ENCODE measurements around the gene GATA2.

The GATA2 gene

DNA sequence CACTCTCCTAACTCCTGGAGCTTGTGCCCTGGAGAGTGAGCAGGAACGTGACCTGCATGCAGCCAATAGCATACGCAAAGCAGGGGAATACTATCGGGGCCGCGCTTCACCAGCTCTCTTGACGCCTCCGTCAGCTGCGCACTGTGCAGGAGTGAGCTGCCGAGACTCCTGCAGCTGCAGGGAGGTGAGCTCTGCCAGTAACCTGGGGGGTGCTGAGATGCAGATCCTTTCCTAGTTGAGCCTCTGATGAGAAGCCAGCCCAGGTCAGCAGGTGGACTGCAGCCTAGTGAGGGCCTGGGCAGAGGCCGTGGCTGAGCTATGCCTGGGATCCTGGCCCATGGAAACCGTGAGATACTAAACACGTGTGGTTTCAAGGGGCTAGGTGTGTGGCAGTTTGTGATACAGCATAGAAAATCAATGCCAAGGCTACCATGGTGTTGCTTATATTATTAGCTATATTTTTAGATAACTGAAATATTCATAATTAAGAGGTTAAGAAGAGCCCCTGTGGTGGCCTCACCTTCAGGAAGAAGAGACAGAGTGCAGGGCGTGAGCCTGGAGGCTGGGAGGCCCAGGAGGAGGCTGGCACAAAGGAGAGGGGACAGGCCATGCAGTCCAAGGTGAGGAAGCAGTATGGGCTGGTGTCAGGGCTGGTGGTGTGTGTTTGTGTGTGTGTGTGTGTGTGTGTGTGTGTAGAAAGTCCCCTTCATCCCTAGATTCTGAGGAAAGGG lies 20.4 kb downstream of the GATA2 start:
- no peak for DNase-seq

DNA sequence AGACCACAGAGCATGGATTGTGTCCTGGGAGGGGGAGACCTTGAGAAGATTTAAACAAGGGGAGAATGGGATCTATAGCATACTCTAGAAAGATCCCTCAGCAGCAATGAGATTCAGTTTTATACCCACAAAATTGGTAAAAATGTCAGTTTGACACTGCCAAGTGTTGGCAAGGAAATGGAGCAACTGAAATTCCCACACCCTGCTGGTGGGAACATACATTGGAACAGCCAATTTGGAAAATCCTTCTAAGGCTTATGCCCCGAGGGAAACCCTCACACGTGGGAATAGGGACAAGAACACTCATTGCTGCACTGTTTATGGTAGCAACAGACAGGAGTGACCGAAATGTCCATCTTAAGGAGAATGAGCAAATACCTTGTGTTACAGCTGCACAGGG lies 21.3 kb downstream of the GATA2 start:
- DNase-seq, result no peak

DNA sequence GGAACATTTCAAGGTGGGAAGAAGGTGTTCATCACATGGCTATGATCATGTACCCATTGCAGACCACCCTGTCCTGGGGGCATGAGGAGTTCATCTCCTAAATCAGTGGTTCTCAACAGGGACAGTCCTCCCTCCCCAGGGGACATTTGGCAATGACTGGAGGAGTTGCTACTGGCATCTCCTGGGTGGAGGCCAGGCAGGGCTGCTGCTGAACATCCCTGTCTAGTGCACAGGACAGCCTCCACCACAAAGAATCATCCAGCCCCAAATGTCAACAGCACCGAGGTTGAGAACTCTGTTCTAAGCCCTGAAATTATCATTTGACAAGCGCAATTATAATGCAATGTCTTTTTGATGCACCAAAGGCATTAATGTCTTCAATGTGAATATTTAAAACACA lies 21.9 kb downstream of the GATA2 start:
- DNase-seq, result no peak

DNA sequence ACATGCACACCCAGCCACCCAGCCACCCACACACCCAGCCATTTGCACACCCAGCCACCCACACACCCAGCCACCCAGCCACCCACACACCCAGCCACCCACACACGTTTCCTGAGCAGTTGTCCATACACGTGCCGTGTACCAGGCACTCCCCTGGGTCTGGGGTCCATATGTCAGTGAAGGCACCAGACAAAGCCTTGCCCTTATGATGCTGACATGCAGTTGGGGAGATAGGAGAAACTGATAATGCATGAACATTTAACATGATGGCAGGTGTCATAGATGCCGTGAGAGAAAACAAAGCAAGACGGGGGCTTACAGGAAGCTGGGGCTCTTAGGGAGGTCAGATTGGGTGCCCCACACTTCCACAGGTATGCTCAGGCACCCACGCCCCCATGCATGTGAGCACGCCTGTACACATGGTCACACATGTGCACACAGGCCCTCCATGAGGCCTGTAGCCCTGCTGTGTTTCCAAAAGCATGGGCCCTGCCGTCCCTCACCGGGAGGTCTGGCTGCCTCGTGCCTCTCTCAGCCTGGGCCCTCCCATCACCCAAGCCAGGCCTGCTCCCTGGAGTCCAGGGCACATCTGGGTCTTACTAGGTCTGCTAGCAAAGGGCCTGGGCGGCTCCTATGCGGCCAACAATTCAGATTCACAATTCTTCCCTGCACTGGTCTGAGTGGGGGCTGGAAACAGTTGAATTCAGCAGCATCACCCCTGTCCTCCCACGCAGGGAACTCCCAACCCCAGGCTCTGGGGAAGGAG lies 22.7 kb downstream of the GATA2 start:
- DNase-seq, result no peak

DNA sequence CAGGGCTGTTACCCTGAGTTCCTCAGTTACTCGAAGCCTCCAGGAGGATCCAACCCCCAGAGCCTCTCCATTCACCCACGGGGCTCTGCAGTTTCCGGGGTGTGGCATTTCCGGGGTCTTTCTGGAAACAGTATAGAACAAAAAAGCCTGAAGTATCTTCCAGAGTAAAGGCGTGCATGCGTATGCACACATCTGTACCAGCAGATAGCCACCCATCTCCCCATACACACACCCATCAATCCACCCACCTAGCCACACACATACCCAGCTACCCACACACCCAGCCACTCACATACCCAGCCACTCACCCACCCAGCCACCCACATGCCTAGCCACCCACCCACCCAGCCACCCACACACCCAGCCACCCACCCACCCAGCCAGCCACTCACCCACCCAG lies 23.4 kb downstream of the GATA2 start:
- no peak for DNase-seq

DNA sequence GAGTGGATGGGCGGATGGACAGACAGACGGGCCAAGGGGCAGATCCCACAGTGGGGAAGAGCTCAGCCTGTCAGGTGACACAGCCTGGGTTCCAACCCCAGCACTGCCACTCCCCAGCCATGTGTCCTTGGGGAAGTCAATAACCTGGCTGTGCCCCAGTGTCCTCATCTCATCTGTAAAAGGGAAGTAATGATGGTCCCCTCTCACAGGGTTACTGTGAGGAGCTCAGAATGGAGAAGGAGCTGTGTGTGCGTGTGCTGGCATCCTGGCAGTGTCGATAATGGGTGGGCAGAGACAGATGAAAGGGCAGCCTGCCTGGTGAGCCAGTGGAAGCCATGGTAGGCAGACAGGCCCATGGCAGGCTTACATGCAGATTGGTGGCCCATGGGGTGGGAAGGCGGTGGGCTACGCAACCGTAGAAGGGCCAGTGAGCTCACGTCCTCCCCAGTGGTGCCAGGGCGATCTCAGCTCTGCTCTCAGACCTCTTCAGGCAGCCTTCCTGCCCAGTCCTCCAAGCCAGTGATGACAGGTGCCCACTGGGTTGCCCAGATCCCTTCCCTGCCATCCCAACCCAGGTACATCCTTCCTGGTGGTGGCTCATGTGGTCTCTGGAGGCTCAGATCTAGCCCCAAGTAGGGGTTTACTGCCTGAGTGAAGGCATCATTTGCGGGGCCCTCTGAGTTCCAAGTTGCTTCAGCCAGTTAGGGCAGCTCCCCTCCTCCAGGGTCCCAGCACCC lies 24.0 kb downstream of the GATA2 start:
- DNase-seq, result no peak

DNA sequence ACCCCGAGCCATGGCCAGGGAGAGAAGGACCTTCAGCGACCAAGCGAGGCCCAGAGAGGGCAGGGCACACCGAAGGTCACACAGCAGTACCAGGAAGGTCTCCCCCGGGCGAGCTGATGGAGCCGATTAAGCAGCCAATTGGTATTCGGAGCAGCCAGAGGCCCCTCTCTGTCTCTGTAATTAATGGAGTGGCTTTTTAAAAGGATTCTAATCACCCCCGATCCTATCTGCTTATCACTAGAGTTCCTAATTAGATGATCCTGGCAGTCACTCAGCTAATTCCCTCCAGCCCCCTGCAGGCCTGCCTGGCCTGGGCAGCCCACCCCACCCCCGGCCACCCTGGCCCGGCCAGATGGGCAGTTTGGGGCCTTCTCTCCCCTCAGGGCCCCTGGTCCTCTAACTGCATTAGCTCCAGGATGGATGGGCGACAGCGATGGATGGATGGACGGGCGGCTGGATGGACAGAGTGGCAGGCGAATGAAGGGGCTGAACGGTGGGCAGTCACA lies 24.7 kb downstream of the GATA2 start:
- no peak for DNase-seq

DNA sequence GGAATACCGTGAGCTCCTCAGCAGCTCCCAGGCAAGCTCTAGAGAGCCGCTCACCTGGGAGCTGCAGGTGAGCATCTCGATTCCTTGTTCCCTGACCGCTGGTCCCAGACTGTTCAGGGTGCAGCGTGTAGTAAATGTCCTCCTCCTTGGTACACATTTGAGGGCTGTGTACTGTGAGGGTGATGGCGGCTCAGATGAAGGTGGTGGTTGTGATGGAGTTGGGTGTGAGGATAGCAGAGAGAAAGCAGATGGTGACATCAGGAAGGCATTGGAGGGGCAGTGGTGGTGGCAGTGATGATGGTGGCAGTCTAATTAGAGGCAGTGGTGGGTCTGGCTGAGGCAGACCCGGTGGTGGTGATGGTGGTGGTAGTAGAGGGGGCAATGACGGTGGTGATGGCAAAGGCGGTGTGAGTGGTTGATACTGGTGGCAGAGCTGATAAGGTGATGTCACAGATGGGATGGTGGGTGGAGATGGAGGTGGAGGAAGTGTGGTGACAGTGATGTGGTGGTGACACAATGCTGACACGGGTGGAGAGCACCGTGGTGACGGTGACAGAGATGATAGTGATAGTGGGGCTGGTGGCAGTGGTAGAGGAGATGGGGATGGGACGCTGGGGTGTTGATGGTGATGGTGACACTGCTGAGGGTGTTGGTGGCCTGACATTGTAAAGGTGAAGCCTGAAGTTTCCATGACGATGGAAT lies 26.0 kb downstream of the GATA2 start, which contains the start of gene DNAJB8:
Gene DNAJB8 (minus strand): TSS at position 51 of the 702 bp plus-strand sequence. CDS start 3,645 bp downstream, outside the sequence.
- no peak for DNase-seq

DNA sequence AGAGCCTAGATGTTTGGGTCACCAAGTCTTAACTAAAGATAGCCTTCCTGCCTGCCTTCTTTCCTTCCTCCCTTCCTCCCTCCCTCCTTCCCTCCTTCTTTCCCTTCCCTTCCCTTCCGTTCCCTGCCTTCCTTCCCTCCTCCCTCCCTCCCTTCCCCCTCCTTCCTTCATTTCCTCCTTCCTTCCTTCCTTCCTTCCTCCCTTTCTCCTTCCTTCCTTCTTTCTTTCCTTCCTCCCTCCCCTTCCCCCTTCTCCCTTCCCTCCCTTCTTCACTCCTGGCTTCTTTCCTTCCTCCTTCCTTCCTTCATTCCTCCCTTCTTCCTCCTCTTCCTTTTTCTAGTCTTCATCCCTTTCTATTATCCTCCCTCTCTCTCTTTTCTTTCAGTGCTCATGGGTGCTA lies 28.3 kb downstream of the GATA2 start:
- no peak for DNase-seq

DNA sequence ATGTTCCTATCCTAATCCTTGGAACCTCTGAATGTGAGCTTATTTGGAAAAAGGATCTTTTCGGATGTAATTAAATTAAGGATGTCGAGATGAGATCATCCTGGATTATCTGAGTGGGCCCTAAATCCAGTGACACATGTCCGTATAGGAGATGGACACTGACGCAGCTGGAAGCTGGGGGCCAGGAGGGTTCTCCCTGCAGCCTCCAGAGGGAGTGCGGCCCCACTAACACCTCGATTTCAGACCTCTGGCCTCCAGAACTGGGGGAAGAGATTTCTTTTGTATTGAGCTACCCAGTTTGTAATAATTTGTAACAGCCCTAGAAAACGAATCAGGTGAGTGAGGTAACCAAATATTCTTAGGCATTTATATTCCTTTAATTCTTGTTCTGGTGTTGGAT lies 28.8 kb downstream of the GATA2 start:
- no peak for DNase-seq

DNA sequence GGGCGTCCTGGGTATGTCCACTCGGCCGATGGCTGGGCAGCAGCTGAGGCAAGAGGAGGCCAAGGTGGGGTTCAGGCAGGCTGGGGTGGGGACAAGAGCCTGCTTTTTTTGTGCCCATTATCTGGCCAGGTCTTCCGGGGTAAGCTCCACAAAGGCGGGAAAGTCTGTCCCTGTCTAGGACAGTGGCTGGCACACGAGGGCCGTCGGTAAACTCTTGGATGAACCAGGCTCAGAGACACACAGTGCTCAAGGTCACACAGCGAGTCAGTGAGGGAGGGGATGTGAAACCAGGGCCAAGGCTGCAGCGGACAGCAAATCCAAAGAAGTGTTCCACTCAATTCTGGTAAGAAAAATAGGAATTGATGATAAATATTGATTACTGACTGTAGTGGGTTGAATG lies 29.2 kb downstream of the GATA2 start:
- no peak for DNase-seq

DNA sequence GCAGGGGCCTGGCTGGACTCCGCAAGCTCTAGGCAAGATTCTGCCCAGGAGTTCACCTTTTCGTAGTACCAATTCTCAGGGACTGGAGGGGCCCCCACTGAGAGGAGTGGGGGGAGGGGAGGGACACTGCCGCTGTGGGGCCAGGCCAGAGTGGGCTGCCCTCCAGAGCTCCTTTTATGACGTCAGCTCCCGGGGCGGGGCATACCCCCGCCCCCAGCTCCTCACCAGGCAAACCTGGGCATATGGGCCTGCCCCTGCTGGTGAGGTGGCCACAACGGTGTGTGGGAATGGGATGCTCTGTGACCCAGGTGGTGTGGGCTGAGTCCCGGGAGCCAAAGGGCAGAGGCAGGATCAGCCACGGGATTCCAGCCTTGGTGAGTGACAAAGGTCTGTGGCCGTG lies 29.6 kb downstream of the GATA2 start:
- DNase-seq, result no peak

DNA sequence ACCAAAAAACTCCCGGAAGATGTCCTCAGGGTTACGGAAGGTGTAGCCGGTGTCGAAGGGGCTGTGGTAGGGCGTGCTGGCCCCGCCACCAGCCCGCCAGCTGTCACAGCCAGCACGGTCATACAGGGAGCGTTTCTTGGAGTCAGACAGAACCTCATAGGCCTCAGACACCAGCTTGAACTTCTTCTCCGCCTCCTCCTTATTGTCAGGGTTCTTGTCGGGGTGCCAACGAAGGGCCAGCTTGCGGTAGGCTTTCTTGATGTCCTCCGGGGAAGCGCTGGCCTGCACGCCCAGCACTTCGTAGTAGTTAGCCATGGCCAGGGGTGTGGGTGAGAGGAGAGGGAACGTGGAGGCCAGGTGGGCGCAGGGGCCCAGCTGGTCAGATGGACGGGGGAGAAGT lies 30.1 kb downstream of the GATA2 start:
- DNase-seq, result no peak

DNA sequence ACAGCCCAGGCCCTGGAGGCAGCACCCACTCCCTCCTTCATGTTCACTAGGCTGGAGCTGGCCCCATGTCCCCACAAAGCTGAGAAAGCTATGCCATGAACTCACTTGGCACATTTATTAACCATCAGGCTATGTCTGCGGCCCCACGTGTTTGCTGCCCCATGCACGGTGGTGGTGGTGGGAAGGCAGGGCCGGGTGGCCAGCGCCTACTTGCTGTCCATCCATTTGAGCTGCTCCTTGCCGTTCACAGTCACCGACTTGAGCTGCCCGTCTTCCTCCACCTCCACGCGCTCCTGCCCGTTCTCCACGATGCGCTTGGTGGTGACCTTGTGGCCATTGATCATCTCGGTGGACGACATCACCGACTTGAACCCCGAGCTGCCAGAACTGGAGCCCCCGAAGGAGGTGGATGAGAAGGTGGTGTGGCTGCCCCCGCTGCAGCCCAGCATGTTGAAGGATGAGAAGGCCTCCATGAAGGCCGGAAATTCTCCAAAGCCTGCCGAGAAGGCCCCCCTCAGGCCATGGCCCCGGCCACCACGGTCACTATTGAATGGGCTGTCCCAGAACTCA lies 30.6 kb downstream of the GATA2 start:
- DNase-seq, result no peak

DNA sequence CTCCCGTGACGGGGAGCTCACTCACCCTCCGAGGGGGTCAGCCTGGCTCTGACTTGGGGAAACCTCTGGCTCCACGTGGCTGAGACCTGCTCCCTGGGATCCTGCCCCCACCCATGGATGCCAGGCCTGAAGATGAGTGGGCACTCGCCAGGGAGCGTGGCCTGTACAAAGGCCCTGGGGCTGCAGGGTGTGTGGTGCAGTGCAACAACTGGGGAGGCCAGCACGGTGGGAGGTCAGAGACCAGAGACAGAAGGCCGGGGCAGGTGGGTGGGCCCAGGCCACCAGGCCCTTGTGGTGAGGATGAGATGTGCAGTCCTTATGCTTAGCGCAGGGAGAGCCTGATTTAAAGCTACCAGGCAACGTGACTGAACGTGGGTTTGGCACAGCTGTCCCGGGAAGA lies 31.3 kb downstream of the GATA2 start:
- DNase-seq, result no peak

DNA sequence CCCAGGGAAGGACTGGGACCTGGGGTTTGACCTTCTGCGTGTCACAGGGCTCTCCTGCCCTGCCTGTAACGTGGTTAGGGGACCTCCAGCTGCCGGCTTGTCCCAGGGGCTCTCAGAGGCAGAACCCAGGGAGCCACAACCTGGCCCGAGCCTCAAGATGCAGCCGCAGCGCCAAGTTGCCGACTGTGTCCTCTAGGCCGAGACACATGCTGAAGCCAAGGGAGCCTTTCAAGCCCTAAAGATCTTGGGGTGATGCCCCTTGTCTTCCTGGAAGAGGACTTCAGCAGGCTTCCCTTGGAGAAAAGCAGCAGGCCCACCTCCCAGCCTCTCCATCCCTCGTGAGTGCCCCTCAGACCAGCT lies 33.6 kb downstream of the GATA2 start:
- DNase-seq, result no peak

DNA sequence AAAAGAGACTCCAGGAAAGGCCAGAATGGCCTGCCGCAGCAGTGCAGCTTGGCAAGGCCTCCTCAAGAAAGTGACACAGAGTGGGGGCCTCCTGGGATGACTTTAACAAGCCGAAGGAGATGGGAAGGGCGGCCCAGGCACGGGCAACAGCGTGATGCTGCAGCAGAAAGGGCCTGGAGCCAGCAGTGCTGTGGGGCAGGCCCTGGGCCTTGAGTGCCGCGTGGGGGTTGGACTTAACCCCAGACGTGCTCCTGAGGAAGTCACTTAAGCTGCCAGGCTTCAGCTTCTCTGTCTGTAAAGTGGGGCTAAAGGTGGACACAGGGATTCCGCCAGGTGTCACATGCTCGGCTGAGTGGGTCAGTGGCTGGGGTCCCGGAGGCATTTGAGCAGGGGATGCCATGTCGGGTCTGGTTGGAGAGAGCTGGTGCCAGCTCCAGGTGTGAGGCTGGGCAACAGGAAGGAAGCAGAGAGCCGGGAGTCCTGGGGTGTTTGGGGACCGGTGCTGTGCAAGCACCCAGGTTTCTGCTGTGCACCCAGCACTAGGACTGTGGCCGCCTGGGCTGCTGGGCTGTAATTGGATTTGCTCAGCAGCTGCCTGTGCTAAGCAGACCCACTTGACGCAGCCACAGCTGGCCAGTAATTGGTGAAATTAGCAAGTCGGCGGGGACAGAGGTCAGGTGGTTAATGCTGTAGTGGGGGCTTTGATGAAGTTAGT lies 34.1 kb downstream of the GATA2 start:
- DNase-seq, result no peak

DNA sequence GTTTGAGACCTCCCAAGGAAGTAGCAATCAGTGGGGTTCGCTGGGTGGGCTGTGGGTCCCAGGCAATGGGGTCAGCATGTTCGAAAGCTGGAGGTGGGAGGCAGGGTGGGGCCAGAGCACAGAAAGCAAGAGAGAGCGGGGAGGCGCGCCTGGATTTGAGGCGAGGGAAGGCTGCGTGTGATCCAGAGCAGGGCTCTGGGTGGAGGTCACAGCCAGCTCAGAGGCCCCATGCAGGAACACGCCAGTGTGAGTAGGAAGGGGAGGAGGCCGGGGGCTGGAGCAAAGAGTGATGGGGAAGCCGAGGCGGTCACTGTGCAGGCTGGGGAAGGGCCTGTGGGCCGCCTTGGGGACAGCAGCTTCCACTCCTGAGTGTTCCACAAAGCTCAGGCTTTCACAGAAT lies 35.1 kb downstream of the GATA2 start:
- DNase-seq, result no peak

DNA sequence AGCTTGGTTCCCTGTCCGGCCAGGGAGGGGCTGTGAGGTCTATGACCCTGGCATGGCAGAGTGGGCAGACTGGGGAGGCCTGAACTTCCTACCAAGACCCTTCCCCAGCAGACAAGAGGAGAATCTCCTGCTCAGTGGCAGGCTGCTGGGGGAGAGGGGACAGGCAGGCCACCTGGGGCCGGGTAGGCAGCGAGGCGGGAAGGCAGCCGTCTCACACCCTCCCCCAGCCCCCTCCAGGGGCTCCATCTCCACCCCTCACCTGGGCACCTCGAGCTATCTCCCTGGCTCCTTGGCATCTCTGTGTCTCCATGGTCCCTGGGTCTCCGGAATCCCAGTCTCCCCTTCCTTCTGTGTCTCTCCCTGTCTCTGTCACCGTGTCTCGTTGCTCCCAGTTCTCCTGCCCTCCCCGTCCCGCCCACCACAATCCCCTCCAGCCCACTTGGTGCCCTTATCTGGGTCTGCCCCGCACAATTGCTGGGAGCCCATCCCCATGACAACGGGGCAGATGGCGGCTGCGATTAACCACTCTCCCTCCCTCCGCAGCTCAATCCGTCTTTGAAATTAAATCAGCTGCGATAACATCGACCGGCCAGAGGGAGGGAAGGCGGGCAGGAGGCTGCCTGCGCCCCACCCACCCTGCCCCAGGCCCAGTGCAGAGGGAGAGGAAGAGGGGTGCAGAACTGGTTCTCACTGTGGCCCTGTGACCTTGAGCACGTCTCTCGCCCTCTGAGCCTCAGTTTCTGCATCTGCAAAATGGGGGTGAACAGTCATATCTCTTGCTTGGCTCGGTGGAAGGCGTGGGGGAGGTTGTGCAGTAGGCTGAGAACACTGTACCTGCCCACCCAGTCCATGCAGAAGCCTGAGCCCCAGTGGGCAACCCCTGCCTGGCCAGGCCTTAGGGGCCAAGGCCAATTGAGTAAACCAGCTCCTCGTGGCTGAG lies 36.0 kb downstream of the GATA2 start:
- no peak for DNase-seq

DNA sequence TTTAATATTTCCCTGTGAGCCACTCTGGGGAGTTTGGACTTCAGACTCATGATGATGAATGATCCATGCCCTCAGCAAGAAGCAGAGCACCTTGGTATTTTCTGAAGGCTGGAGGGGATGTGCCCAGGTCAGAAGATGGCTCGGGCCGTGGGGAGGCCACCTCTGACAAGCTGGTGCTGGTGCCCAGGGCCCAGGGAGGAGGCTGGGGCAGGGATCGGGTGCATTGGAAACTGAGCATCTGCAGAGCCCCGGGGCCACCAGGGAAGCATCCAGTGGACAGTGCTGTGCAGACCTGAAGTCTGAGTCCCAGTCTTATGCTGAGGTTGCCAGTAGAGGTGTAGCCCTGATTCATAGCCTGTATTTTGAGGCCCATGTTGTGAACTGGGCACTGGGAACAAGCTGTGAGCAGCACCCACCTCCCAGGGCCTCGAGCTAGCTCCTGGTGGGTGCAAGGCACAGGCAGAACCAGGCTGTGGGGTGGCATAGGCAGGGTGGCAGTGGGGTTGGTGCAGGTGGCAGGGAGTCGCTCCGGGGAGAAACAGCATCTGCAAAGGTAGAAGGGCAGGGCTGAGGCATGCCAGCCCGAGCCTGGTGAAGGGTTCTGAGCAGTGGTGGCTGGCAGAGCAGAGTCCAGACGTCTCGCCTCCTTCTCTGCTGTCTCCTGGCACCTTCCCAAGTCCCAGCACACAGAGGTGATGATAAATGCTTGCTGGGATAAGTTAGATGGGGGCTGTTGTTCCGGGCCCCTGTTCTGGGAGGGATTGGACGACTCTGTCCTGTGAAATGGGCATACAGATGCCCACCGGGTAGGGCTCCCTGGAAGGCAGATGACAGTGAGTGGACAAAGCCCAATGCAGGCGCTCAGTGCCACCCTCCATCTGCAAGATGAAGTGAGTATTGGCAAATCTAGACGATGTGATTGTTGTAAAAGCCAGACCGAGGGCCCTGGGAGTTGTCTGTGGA lies 36.9 kb downstream of the GATA2 start:
- DNase-seq, result no peak
